PFSK-1 (cell line): ENCODE measurements around the gene ADCY7.
A peak's percentile ranks its signal among the peaks of the same experiment; 100 is the strongest.

Experiments
- FOXP2 ChIP-seq: optimal IDR thresholded peaks from 2 replicates; pipeline ENCODE3; 2011; ENCODE audit warnings: borderline replicate concordance, control low read depth, inconsistent platforms; ENCODE audit not compliant: insufficient read depth; ENCODE audit errors: extremely low read length, extremely low read depth
- POLR2AphosphoS5 ChIP-seq: IDR thresholded peaks from 2 replicates; pipeline ENCODE4 v1.6.1; 2012; ENCODE audit warnings: low read depth, mild to moderate bottlenecking, control low read depth, low read length, moderate library complexity
- REST ChIP-seq, 2 experiments: IDR thresholded peaks; 2 replicates each; pipeline versions ENCODE4 v1.6.1 to v1.8.0; 2011 to 2012; ENCODE audit warnings: low read depth in 2 of 2, low read length in 2 of 2, control low read depth in 1 of 2, inconsistent platforms in 1 of 2, mild to moderate bottlenecking in 1 of 2, moderate library complexity in 1 of 2; ENCODE audit not compliant: insufficient read depth in 1 of 2
- SIN3A ChIP-seq: IDR thresholded peaks from 2 replicates; pipeline ENCODE4 v1.6.1; 2012; ENCODE audit warnings: mild to moderate bottlenecking, low read length, moderate library complexity, borderline replicate concordance; ENCODE audit not compliant: insufficient read depth
- TAF1 ChIP-seq: IDR thresholded peaks from 2 replicates; pipeline ENCODE4 v1.6.1; 2012; ENCODE audit warnings: low read length, control low read depth, borderline replicate concordance; ENCODE audit not compliant: insufficient read depth

The ADCY7 gene

GRCh38 chr16:50238314-50238713, 28.0 kb upstream of the ADCY7 start:
- TF ChIP-seq SIN3A (no peak), FOXP2 (no peak), TAF1 (no peak), REST (IDR thresholded peaks at IDR 0.05; ENCODE audit: insufficient read depth in 1 of 2, low read depth in 2 of 2, low read length in 2 of 2) (no peak), POLR2AphosphoS5 (no peak)

- TF ChIP-seq FOXP2 (no peak), TAF1 (no peak), POLR2AphosphoS5 (no peak), REST (IDR thresholded peaks at IDR 0.05; ENCODE audit: insufficient read depth in 1 of 2, low read depth in 2 of 2, low read length in 2 of 2) (no peak), SIN3A (no peak)
Observed at GRCh38 chr16:50238868-50239301, 27.5 kb upstream of the ADCY7 start.

- TF ChIP-seq REST (IDR thresholded peaks at IDR 0.05; ENCODE audit: insufficient read depth in 1 of 2, low read depth in 2 of 2, low read length in 2 of 2), result no peak
- no peak for TF ChIP-seq FOXP2
- TF ChIP-seq SIN3A, result no peak
- TF ChIP-seq TAF1, result no peak
- TF ChIP-seq POLR2AphosphoS5, result no peak
Observed at GRCh38 chr16:50244140-50244503, 22.2 kb upstream of the ADCY7 start.

GRCh38 chr16:50244504-50245416, 21.6 kb upstream of the ADCY7 start:
- TF ChIP-seq TAF1, result no peak
- TF ChIP-seq POLR2AphosphoS5, result no peak
- no peak for TF ChIP-seq FOXP2

GRCh38 chr16:50245417-50246298, 20.7 kb upstream of the ADCY7 start:
- TF ChIP-seq FOXP2 (peak; percentile 18), POLR2AphosphoS5 (no peak)
